Stimulated activated CD4-positive, alpha-beta T cell treated with anti-CD3 and anti-CD28 coated beads, Interleukin-2, amount 100 ng/mL, for 48 hours (primary cell): ENCODE measurements around the gene PDGFD.

ENCODE experiments used
- DNase-seq, 2 donors: peaks; one replicate each; pipeline ENCODE4 v3.0.0-alpha.2; 2020

PDGFD gene

GRCh38 chr11:104164028-104164520, at the start of gene PDGFD:
Gene PDGFD, minus strand, starts transcription at chr11:104164147.
- no peak for DNase-seq

GRCh38 chr11:104206936-104207335, 43.0 kb upstream of the PDGFD start:
- no peak for DNase-seq

GRCh38 chr11:104205838-104206237, 41.9 kb upstream of the PDGFD start:
- no peak for DNase-seq

- DNase-seq = no peak
Measured at GRCh38 chr11:104200688-104201087, 36.7 kb upstream of the PDGFD start.

- DNase-seq = no peak
Measured at GRCh38 chr11:104199053-104199452, 35.1 kb upstream of the PDGFD start.

- DNase-seq = no peak
Measured at GRCh38 chr11:104198576-104198975, 34.6 kb upstream of the PDGFD start.

GRCh38 chr11:104191124-104191523, 27.2 kb upstream of the PDGFD start:
- no peak for DNase-seq

- DNase-seq = no peak
Measured at GRCh38 chr11:104183593-104183992, 19.6 kb upstream of the PDGFD start.

GRCh38 chr11:104175769-104176168, 11.8 kb upstream of the PDGFD start:
- no peak for DNase-seq

- DNase-seq = no peak
Measured at GRCh38 chr11:104169091-104169490, 5.1 kb upstream of the PDGFD start.

GRCh38 chr11:104165014-104165413, 1.1 kb upstream of the PDGFD start:
- DNase-seq = no peak

GRCh38 chr11:104163100-104164027, 583 bp downstream of the PDGFD start:
- DNase-seq = no peak

- no peak for DNase-seq
Measured at GRCh38 chr11:104161751-104162450, 2.0 kb downstream of the PDGFD start.

GRCh38 chr11:104159356-104159755, 4.6 kb downstream of the PDGFD start:
- no peak for DNase-seq

- DNase-seq = no peak
Measured at GRCh38 chr11:104155375-104155774, 8.6 kb downstream of the PDGFD start.

GRCh38 chr11:104154296-104154695, 9.7 kb downstream of the PDGFD start:
- no peak for DNase-seq

GRCh38 chr11:104152941-104153505, 10.9 kb downstream of the PDGFD start:
- no peak for DNase-seq

GRCh38 chr11:104151404-104152204, 12.3 kb downstream of the PDGFD start:
- DNase-seq = no peak

GRCh38 chr11:104148706-104149105, 15.2 kb downstream of the PDGFD start:
- no peak for DNase-seq

- no peak for DNase-seq
Measured at GRCh38 chr11:104148074-104148473, 15.9 kb downstream of the PDGFD start.

GRCh38 chr11:104146943-104147342, 17.0 kb downstream of the PDGFD start:
- DNase-seq = no peak

- DNase-seq = no peak
Measured at GRCh38 chr11:104146421-104146820, 17.5 kb downstream of the PDGFD start.

GRCh38 chr11:104145062-104145461, 18.9 kb downstream of the PDGFD start:
- DNase-seq = no peak
